Neural progenitor cell (in vitro differentiated cells): Measurements from ENCODE around the gene DNER.

ENCODE experiments used
- EZH2 ChIP-seq: fragments of 200-600 bp; sonication (generic); IDR thresholded peaks from 2 replicates; pipeline ENCODE4 v1.6.1; 2017; ENCODE audit warnings: antibody characterized with exemption, mild to moderate bottlenecking, moderate library complexity
- EZH2phosphoT487 ChIP-seq: fragments of 200-600 bp; sonication (generic); IDR thresholded peaks from 2 replicates; pipeline ENCODE4 v1.6.1; 2017; ENCODE audit warnings: antibody characterized with exemption
- TF ChIP-seq, protein P1 (sequence below): fragments of 200-600 bp; sonication (generic); IDR thresholded peaks from 2 replicates; pipeline ENCODE4 v1.5.1; 2017; ENCODE audit warnings: antibody characterized with exemption, mild to moderate bottlenecking

DNA sequence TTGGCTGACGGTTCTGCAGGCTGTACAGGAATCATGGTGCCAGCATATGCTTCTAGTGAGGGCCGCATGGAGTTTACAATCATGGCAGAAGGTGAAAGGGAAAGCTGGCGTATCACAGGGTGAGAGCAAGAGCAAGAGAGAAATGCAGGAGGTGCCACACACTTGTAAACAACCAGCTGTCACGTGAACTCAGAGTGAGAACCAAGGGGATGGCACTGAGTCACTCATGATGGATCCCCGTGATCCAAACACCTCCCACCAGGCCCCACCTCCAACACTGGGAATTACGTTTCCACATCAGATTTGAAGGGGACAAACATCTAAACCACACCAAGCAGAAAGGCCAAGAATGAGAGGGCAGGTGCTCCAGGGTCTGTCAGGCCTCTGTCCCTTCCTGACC is 258.3 kb downstream of the DNER start:
- TF ChIP-seq, protein P1, sequence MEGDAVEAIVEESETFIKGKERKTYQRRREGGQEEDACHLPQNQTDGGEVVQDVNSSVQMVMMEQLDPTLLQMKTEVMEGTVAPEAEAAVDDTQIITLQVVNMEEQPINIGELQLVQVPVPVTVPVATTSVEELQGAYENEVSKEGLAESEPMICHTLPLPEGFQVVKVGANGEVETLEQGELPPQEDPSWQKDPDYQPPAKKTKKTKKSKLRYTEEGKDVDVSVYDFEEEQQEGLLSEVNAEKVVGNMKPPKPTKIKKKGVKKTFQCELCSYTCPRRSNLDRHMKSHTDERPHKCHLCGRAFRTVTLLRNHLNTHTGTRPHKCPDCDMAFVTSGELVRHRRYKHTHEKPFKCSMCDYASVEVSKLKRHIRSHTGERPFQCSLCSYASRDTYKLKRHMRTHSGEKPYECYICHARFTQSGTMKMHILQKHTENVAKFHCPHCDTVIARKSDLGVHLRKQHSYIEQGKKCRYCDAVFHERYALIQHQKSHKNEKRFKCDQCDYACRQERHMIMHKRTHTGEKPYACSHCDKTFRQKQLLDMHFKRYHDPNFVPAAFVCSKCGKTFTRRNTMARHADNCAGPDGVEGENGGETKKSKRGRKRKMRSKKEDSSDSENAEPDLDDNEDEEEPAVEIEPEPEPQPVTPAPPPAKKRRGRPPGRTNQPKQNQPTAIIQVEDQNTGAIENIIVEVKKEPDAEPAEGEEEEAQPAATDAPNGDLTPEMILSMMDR, result no peak
- TF ChIP-seq EZH2 (no peak), EZH2phosphoT487 (no peak)
